Upper lobe of left lung (tissue), 4 donors: Measurements from ENCODE around the gene ASB1.

ENCODE experiments used
- EP300 ChIP-seq, 4 donors: sonication (generic); formaldehyde crosslinking; IDR thresholded peaks; one replicate each; pipeline ENCODE4 v1.5.1; 2017; ENCODE audit warnings: antibody characterized with exemption in 4 of 4, control low read depth in 2 of 4
- POLR2A ChIP-seq, 4 donors: fragments of 450-650 bp; IDR thresholded peaks; one replicate each; pipeline ENCODE4 v1.5.1; 2016 to 2017; ENCODE audit warnings: antibody characterized with exemption in 4 of 4, mild to moderate bottlenecking in 2 of 4
- TF ChIP-seq, protein P1 (sequence below), 6 experiments: fragments of 450-650 bp in 4 of 6; fragments of 200-600 bp in 2 of 6; sonication (generic) in 2 of 6; IDR thresholded peaks; one replicate each; pipeline ENCODE4 v1.5.1; 2016 to 2019; ENCODE audit warnings: antibody characterized with exemption in 6 of 6

DNA sequence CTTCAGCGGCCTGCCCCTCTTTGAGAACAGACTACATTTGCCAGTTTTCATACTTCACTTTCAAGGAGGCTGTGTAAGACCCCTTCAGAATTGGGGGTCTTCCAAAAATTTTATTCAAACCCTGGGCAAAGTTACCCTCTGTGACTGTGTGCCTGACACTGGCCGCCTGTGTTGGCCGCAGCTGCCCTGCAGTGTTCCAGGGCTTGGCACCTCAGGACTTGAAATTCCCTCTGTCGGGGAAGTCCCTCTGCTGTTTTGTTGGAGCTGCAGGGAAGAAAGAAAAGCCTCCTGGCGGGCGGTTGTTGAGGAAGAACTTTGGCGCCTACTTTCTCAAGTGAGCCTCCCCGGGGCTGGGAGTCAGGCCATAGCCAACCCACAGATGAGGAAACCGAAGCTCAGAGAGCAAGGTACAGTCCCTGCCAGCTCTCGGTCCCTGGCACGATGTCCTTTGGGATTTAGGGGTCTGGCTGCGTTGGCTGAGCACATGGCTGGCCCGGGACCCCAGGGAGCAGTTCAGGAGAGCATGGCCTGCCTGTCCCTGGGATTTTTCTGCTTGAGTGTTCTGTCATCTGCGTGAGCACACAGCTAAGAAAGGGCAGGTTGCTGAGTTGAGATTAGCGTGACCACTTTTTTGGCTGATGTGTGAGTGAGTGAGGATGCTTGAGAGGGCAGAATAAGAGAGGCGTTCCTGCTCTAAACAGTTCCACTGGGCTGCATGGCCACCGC lies 17.9 kb upstream of the ASB1 start:
- TF ChIP-seq, protein P1, sequence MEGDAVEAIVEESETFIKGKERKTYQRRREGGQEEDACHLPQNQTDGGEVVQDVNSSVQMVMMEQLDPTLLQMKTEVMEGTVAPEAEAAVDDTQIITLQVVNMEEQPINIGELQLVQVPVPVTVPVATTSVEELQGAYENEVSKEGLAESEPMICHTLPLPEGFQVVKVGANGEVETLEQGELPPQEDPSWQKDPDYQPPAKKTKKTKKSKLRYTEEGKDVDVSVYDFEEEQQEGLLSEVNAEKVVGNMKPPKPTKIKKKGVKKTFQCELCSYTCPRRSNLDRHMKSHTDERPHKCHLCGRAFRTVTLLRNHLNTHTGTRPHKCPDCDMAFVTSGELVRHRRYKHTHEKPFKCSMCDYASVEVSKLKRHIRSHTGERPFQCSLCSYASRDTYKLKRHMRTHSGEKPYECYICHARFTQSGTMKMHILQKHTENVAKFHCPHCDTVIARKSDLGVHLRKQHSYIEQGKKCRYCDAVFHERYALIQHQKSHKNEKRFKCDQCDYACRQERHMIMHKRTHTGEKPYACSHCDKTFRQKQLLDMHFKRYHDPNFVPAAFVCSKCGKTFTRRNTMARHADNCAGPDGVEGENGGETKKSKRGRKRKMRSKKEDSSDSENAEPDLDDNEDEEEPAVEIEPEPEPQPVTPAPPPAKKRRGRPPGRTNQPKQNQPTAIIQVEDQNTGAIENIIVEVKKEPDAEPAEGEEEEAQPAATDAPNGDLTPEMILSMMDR (IDR thresholded peaks at IDR 0.05), result no peak
- TF ChIP-seq EP300 (IDR thresholded peaks at IDR 0.05) (no peak), POLR2A (IDR thresholded peaks at IDR 0.05) (no peak)
